ENCODE results near the gene ZAP70.
A peak's percentile ranks its signal among the peaks of the same experiment; 100 is the strongest.

Gene ZAP70

GRCh38 chr2:97751752-97752151 lies 38.4 kb downstream of the ZAP70 start:
- no peak for DNase-seq (ENCODE audit: low read depth in 2 of 2)

GRCh38 chr2:97752342-97753334 lies 39.3 kb downstream of the ZAP70 start:
- no peak for DNase-seq (ENCODE audit: low read depth in 2 of 2)

GRCh38 chr2:97754690-97755346 lies 41.4 kb downstream of the ZAP70 start:
- no peak for DNase-seq (ENCODE audit: low read depth in 2 of 2)

- DNase-seq (ENCODE audit: low read depth in 2 of 2) = no peak
These were observed 42.1 kb downstream of the ZAP70 start for GRCh38 chr2:97755491-97755890.

GRCh38 chr2:97757062-97757461 lies 43.7 kb downstream of the ZAP70 start:
- DNase-seq (ENCODE audit: low read depth in 2 of 2) = no peak

- DNase-seq (ENCODE audit: low read depth in 2 of 2) = no peak
These were observed 44.8 kb downstream of the ZAP70 start for GRCh38 chr2:97758131-97758705.

GRCh38 chr2:97759727-97760407 lies 46.5 kb downstream of the ZAP70 start:
- no peak for DNase-seq (ENCODE audit: low read depth in 2 of 2)

- DNase-seq (ENCODE audit: low read depth in 2 of 2) = no peak
These were observed 47.2 kb downstream of the ZAP70 start for GRCh38 chr2:97760480-97761049.

GRCh38 chr2:97761192-97761591 lies 47.8 kb downstream of the ZAP70 start:
- peak; percentile 18 to 34 for DNase-seq (ENCODE audit: low read depth in 2 of 2)

GRCh38 chr2:97763176-97763845 lies 49.9 kb downstream of the ZAP70 start:
- no peak for DNase-seq (ENCODE audit: low read depth in 2 of 2)

GRCh38 chr2:97764559-97765263 lies 51.3 kb downstream of the ZAP70 start:
- no peak for DNase-seq (ENCODE audit: low read depth in 2 of 2)

GRCh38 chr2:97765933-97766332 lies 52.6 kb downstream of the ZAP70 start:
- DNase-seq (ENCODE audit: low read depth in 2 of 2) = no peak

GRCh38 chr2:97766567-97766966 lies 53.2 kb downstream of the ZAP70 start:
- no peak for DNase-seq (ENCODE audit: low read depth in 2 of 2)

GRCh38 chr2:97769308-97769707 lies 55.9 kb downstream of the ZAP70 start:
- no peak for DNase-seq (ENCODE audit: low read depth in 2 of 2)

- DNase-seq (ENCODE audit: low read depth in 2 of 2) = no peak
These were observed 56.3 kb downstream of the ZAP70 start for GRCh38 chr2:97769711-97770110.

- no peak for DNase-seq (ENCODE audit: low read depth in 2 of 2)
These were observed 57.1 kb downstream of the ZAP70 start for GRCh38 chr2:97770445-97770844.

GRCh38 chr2:97774425-97774824 lies 61.0 kb downstream of the ZAP70 start:
- DNase-seq (ENCODE audit: low read depth in 2 of 2) = no peak

GRCh38 chr2:97775074-97775473 lies 61.7 kb downstream of the ZAP70 start:
- no peak for DNase-seq (ENCODE audit: low read depth in 2 of 2)

GRCh38 chr2:97779141-97779540 lies 65.8 kb downstream of the ZAP70 start:
- DNase-seq (ENCODE audit: low read depth in 2 of 2) = no peak

GRCh38 chr2:97781981-97782380 lies 68.6 kb downstream of the ZAP70 start:
- DNase-seq (ENCODE audit: low read depth in 2 of 2) = no peak
